ENCODE measurements around the gene PGC. TPM values are rescaled to one million over a fixed set of nuclear protein-coding genes. Genes with fewer than 3 reads are reported as not detected.

The PGC gene
- total RNA-seq, 4 donors from 2014 or later: 0.62 TPM; not detected in 3

- peaks cover 0 to 32% (median 20%) of the 10 kb centered on the region in 3 donors for H3K4me1 ChIP-seq
- no peaks in the 10 kb centered on the region for H3K9me3 ChIP-seq
- no peaks in the 10 kb centered on the region for H3K27me3 ChIP-seq
- no peak overlapping the region for H3K4me3 ChIP-seq
- no peak overlapping the region for H3K27ac ChIP-seq
- peaks cover 0 to 62% of the 10 kb centered on the region in 2 donors for H3K36me3 ChIP-seq
- no peak for TF ChIP-seq POLR2AphosphoS5 (IDR thresholded peaks at IDR 0.05)
- no peak for ATAC-seq
- WGBS, 2 donors (ENCODE audit: low coverage in 1 of 2): 80 to 85% methylated on average over 3 of the region's 3 CpGs
These were observed 42.2 kb upstream of the PGC start for GRCh38 chr6:41789390-41789724.

- Histone ChIP-seq H3K4me3 (peak within 1 kb of the TSS; percentile 83 to 86), H3K9me3 (no peaks in the 10 kb centered on the region), H3K27ac (peak within 1 kb of the TSS; percentile 78 to 98 (median 96)), H3K27me3 (no peaks in the 10 kb centered on the region), H3K4me1 (peaks cover 0 to 50% (median 20%) of the 10 kb centered on the region in 3 donors), H3K36me3 (peaks cover 0 to 43% of the 10 kb centered on the region in 2 donors)
- peak; percentile 88 for TF ChIP-seq POLR2AphosphoS5 (IDR thresholded peaks at IDR 0.05)
- TF ChIP-seq EP300 (IDR thresholded peaks at IDR 0.05): no peak
- TF ChIP-seq CTCF (IDR thresholded peaks at IDR 0.05): peak; percentile 81 to 97 (median 96)
- TF ChIP-seq POLR2A (IDR thresholded peaks at IDR 0.05): peak; percentile 55 to 73
- WGBS, 2 donors (ENCODE audit: low coverage in 1 of 2): 0% methylated on average over 3 to 16 of the region's 55 CpGs
- ATAC-seq: peak; percentile 91
These were observed 40.2 kb upstream of the PGC start, which contains the start of gene TOMM6 for GRCh38 chr6:41787219-41787917. TSS of gene TOMM6 (plus strand) at chr6:41787694. CDS start at chr6:41787698, 4 bp downstream.

- no peaks in the 10 kb centered on the region for H3K9me3 ChIP-seq
- H3K27ac ChIP-seq: peak overlapping the region; percentile 78 to 98 (median 96)
- peaks cover 0 to 36% of the 10 kb centered on the region in 2 donors for H3K36me3 ChIP-seq
- no peaks in the 10 kb centered on the region for H3K27me3 ChIP-seq
- ATAC-seq: peak; percentile 90
- 0% methylated on average over 3 of the region's 58 CpGs; no CpG with 5 or more reads in 1 of the 2 donors for WGBS, 2 donors (ENCODE audit: low coverage in 1 of 2)
- H3K4me3 ChIP-seq: peak overlapping the region; percentile 83 to 86
- TF ChIP-seq POLR2A (IDR thresholded peaks at IDR 0.05) (peak; percentile 29 to 37), CTCF (IDR thresholded peaks at IDR 0.05) (peak; percentile 75 to 96 (median 81)), POLR2AphosphoS5 (IDR thresholded peaks at IDR 0.05) (no peak)
- peaks cover 0 to 55% (median 23%) of the 10 kb centered on the region in 3 donors for H3K4me1 ChIP-seq
These were observed 39.4 kb upstream of the PGC start for GRCh38 chr6:41786451-41787218.

GRCh38 chr6:41785689-41786450, 38.7 kb upstream of the PGC start:
- Histone ChIP-seq H3K27me3 (no peaks in the 10 kb centered on the region), H3K27ac (peak overlapping the region in 3 of 4 donors; percentile 96 to 98 (median 96)), H3K9me3 (no peaks in the 10 kb centered on the region), H3K36me3 (peaks cover 0 to 28% of the 10 kb centered on the region in 2 donors), H3K4me1 (peaks cover 0 to 63% (median 30%) of the 10 kb centered on the region in 3 donors), H3K4me3 (peak overlapping the region; percentile 83 to 86)
- TF ChIP-seq CTCF (IDR thresholded peaks at IDR 0.05) (no peak), POLR2AphosphoS5 (IDR thresholded peaks at IDR 0.05) (no peak), EP300 (IDR thresholded peaks at IDR 0.05) (no peak), POLR2A (IDR thresholded peaks at IDR 0.05) (no peak)
- no peak for ATAC-seq
- WGBS, 2 donors (ENCODE audit: low coverage in 1 of 2): 11 to 20% methylated on average over 2 to 15 of the region's 29 CpGs

GRCh38 chr6:41785254-41785653, 38.1 kb upstream of the PGC start:
- Histone ChIP-seq H3K9me3 (no peaks in the 10 kb centered on the region), H3K4me1 (peaks cover 0 to 69% (median 30%) of the 10 kb centered on the region in 3 donors), H3K36me3 (peaks cover 0 to 22% of the 10 kb centered on the region in 2 donors), H3K27me3 (no peaks in the 10 kb centered on the region), H3K27ac (peak overlapping the region in 1 of 4 donors; percentile 96), H3K4me3 (no peak overlapping the region)
- ATAC-seq: no peak
- 60% methylated on average over 1 of the region's 11 CpGs; no CpG with 5 or more reads in 1 of the 2 donors for WGBS, 2 donors (ENCODE audit: low coverage in 1 of 2)
- TF ChIP-seq POLR2A (IDR thresholded peaks at IDR 0.05): no peak
